ENCODE results near the gene TOLLIP. TPM values are rescaled to one million over a fixed set of nuclear protein-coding genes. Genes with fewer than 3 reads are reported as not detected.

The TOLLIP gene
- total RNA-seq, 1 donor from 2014 or later: 71.1 TPM

- DNase-seq (no peak), ATAC-seq (no peak)
- Histone ChIP-seq H3K4me1 (peaks cover 11% of the 10 kb centered on the region), H3K27me3 (no peaks in the 10 kb centered on the region), H3K27ac (no peak overlapping the region), H3K36me3 (no peaks in the 10 kb centered on the region), H3K9me3 (no peaks in the 10 kb centered on the region), H3K4me3 (no peak overlapping the region)
- intact Hi-C loops (cut with DNase I): no loop called here
- TF ChIP-seq CTCF (IDR thresholded peaks at IDR 0.05): no peak
Measured at GRCh38 chr11:1340111-1340510, 30.7 kb upstream of the TOLLIP start.

- H3K27ac ChIP-seq: no peak overlapping the region
Measured at GRCh38 chr11:1339066-1339675, 29.7 kb upstream of the TOLLIP start.

GRCh38 chr11:1338201-1339065, 29.0 kb upstream of the TOLLIP start:
- no peak overlapping the region for H3K4me3 ChIP-seq
- H3K36me3 ChIP-seq: no peaks in the 10 kb centered on the region
- H3K27me3 ChIP-seq: no peaks in the 10 kb centered on the region
- DNase-seq (no peak), ATAC-seq (no peak)
- H3K27ac ChIP-seq: no peak overlapping the region
- no peaks in the 10 kb centered on the region for H3K9me3 ChIP-seq
- intact Hi-C loops (cut with DNase I): no loop called here
- no peak for TF ChIP-seq CTCF (IDR thresholded peaks at IDR 0.05)
- H3K4me1 ChIP-seq: peaks cover 11% of the 10 kb centered on the region

More at GRCh38 chr11:1339066-1339675, 29.7 kb upstream of the TOLLIP start:
- DNase-seq: no peak
- Histone ChIP-seq H3K36me3 (no peaks in the 10 kb centered on the region), H3K4me1 (peaks cover 11% of the 10 kb centered on the region), H3K9me3 (no peaks in the 10 kb centered on the region), H3K27me3 (no peaks in the 10 kb centered on the region), H3K4me3 (no peak overlapping the region)
- no peak for TF ChIP-seq CTCF (IDR thresholded peaks at IDR 0.05)
- intact Hi-C loops (cut with DNase I): no loop called here
- ATAC-seq: peak; percentile 20

- intact Hi-C loops (cut with DNase I): no loop called here
- ATAC-seq (no peak), DNase-seq (no peak)
- H3K27me3 ChIP-seq: no peaks in the 10 kb centered on the region
- no peak overlapping the region for H3K4me3 ChIP-seq
- no peaks in the 10 kb centered on the region for H3K36me3 ChIP-seq
- no peak for TF ChIP-seq CTCF (IDR thresholded peaks at IDR 0.05)
- H3K4me1 ChIP-seq: peaks cover 11% of the 10 kb centered on the region
- H3K9me3 ChIP-seq: no peaks in the 10 kb centered on the region
- H3K27ac ChIP-seq: no peak overlapping the region
Measured at GRCh38 chr11:1337647-1338007, 28.2 kb upstream of the TOLLIP start.

- TF ChIP-seq CTCF (IDR thresholded peaks at IDR 0.05): no peak
- H3K4me3 ChIP-seq: peak overlapping the region; percentile 37
- ATAC-seq: peak; percentile 42
- no peaks in the 10 kb centered on the region for H3K36me3 ChIP-seq
- DNase-seq: peak; percentile 79
- intact Hi-C loops (cut with DNase I): no loop called here
- peak overlapping the region; percentile 6 for H3K27ac ChIP-seq
- no peaks in the 10 kb centered on the region for H3K9me3 ChIP-seq
- H3K27me3 ChIP-seq: no peaks in the 10 kb centered on the region
- peaks cover 11% of the 10 kb centered on the region for H3K4me1 ChIP-seq
Measured at GRCh38 chr11:1336836-1337646, 27.6 kb upstream of the TOLLIP start.

Measured in upper lobe of right lung (tissue), 1 donor.